Stimulated activated naive CD8-positive, alpha-beta T cell treated with anti-CD3 and anti-CD28 coated beads, Interleukin-15, amount 100 ng/mL, for 72 hours (primary cell): ENCODE data around the gene HDAC3.

Experiments
- ATAC-seq: fragments of 150-1000 bp; cut with Tn5 transposase; 2 replicates; pipeline ENCODE4 v1.10.0; 2021; ENCODE audit warnings: mild to moderate bottlenecking, moderate library complexity
- DNase-seq, 2 donors: peaks; one replicate each; pipeline ENCODE4 v3.0.0; 2021 to 2022
- H3K27ac Mint-ChIP-seq, 2 donors: one replicate each; pipeline ENCODE4 v1.8.0; 2022; ENCODE audit warnings: mild to moderate bottlenecking in 2 of 2, mixed read lengths in 2 of 2, moderate library complexity in 2 of 2
- H3K27me3 Mint-ChIP-seq: one replicate; pipeline ENCODE4 v1.8.0; 2022; ENCODE audit warnings: mixed read lengths
- H3K4me1 Mint-ChIP-seq: one replicate; pipeline ENCODE4 v1.8.0; 2022; ENCODE audit warnings: mild to moderate bottlenecking, mixed read lengths
- H3K4me3 Mint-ChIP-seq, 2 donors: one replicate each; pipeline ENCODE4 v1.8.0; 2022; ENCODE audit warnings: mild to moderate bottlenecking in 2 of 2, mixed read lengths in 2 of 2, moderate library complexity in 1 of 2
- H3K9me3 Mint-ChIP-seq, 2 donors: one replicate each; pipeline ENCODE4 v1.8.0; 2022; ENCODE audit warnings: mixed read lengths in 2 of 2

Gene HDAC3

DNA sequence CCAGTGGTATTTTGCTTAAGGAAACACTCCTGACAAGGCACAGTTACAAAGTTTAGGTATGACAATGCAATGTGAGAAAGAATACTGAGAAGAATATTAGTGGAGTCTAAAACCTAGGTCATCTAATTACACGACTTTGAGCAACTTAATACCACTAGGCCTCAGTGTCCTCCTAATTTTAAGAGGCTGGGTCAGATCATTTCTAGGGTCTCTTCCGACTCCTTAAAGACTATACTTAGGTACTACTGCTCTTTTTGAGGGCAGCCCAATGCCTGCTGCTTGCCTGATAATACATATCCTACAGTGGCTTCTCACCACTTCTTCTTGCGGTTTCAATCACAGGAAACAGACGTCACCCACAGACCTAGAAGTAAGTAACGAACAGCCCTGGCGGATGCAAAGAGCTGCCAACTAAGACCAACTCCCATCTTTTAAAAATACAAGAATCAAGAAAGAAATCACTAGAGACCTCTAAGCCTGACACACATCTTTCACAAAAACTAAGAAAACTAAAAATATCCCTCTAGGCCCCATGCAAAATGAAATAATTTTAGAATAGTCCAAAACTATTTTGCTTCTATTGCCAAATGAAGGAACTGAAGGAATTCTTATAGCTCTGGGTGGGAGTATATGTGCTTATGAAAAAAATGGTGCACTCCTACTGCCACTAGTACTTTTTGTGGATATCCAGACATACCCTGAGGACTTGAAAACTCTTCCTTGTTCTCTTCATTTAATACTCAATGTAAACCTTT lies 30.9 kb downstream of the HDAC3 start:
- Mint-ChIP-seq H3K4me3 (peak overlapping the region; percentile 56 to 67), H3K27me3 (no peaks in the 10 kb centered on the region), H3K9me3 (no peaks in the 10 kb centered on the region), H3K4me1 (peaks cover 89% of the 10 kb centered on the region), H3K27ac (peak overlapping the region; percentile 48 to 67)
- peak; percentile 99 for ATAC-seq
- DNase-seq, result peak; percentile 65 to 75

DNA sequence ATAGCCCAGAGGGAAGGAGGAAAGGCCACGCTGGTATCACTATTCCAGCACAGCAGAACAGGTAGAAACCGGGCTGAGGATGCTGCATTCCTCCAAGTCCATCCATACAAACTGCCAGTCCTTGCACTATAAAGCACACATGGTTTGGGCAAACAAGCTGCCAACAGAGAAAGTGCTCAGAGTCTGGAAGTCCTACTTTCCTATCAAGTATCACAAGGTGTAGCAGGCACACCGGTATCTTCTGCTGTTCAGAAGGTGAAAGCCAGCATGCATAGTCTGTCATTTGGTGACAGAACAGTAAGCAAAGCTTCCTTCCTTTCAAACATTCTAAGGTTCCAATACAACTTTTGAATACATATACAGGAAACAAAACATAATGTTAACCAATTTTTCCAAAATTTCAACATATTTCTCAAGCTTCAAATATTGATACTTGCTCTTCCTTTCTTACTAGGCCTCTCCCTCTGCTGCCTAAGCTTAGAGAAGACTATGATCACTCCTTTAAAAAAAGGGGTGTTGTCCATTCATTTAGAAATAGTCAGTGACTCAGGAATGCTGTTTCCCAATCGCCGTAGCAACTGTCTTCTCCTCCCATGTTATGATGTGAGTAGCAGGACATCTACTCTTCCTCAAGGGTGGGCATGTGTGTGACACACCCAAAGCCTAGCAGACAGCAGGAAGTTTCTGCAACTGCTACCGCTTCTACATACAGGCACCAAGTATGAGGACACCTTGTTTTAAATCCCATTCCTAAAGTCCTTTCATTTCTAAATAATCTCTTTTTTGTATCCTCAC lies 32.5 kb downstream of the HDAC3 start:
- no peak for ATAC-seq
- DNase-seq, result no peak
- no peaks in the 10 kb centered on the region for H3K27me3 Mint-ChIP-seq
- no peaks in the 10 kb centered on the region for H3K9me3 Mint-ChIP-seq
- H3K27ac Mint-ChIP-seq, result peak overlapping the region; percentile 75 to 91
- peaks cover 89% of the 10 kb centered on the region for H3K4me1 Mint-ChIP-seq
- peak overlapping the region; percentile 74 to 77 for H3K4me3 Mint-ChIP-seq

DNA sequence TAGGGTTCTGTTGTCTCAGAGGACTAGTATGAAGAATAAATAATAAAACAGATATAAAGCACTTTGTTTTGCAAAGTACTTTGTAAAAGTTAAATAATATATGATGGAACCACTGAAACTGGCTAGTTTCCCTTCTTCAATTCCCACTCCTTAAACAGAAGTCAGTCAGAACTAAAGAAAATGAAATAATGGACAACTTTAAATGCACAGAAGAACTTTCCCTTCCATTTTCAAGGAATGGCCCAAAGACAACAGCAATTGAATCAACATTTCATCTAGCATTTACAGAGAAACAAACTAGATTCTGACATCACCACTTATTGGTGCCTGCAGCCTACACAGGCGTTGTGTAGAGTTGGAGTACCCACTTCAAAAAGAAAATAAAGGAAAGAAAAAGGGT lies 34.0 kb downstream of the HDAC3 start:
- ATAC-seq, result no peak
- peak overlapping the region; percentile 7 to 23 for H3K4me3 Mint-ChIP-seq
- H3K9me3 Mint-ChIP-seq, result no peaks in the 10 kb centered on the region
- DNase-seq, result no peak
- H3K27ac Mint-ChIP-seq, result peak overlapping the region; percentile 12 to 72
- H3K4me1 Mint-ChIP-seq, result peaks cover 89% of the 10 kb centered on the region
- H3K27me3 Mint-ChIP-seq, result no peaks in the 10 kb centered on the region

DNA sequence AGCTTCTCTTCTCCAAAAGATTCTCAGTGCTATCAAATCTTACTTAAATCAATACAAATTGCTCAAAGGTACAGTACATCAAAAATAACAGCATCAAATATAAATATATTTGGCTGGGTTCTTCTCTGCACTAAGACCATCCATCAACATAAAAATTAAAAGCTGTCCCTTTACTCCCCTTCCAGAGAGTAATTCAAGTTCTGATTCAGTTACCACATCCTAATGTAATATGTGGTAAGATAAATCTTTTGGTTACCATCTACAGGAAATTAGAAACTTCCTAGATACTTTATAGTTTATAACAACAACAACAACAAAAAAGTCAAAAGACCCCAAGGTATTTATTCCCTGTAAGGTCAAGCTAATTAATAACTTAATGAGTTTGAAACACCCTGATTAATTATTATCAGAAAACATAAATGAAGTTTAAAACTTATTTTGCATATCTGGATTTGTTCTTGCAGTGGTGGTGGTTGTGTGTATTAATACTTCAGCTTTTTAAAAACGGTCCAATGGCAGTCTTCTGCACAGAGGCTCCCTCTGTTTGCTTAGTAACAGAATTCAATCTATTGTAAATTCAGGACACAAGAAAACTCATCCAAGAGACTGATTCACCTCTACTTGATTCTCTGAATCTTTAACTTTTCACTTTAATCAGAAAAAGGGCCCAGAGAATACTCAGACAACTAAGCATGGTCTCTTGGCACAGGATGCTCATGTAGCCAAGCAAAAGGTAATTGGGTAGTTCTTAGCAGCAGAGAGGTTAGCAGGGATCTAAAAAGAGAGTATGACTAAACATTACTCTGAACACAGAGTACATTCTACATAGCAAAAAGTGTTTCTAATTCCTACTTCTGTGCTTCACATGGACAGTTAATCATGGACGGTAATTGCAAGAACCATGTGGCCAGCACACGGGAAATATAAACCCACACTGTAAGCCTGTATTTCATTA lies 38.0 kb downstream of the HDAC3 start:
- ATAC-seq (peak; percentile 79), DNase-seq (no peak)
- Mint-ChIP-seq H3K27ac (no peak overlapping the region), H3K9me3 (no peaks in the 10 kb centered on the region), H3K4me1 (peaks cover 76% of the 10 kb centered on the region), H3K27me3 (no peaks in the 10 kb centered on the region), H3K4me3 (peak overlapping the region in 1 of 2 donors; percentile 9)

DNA sequence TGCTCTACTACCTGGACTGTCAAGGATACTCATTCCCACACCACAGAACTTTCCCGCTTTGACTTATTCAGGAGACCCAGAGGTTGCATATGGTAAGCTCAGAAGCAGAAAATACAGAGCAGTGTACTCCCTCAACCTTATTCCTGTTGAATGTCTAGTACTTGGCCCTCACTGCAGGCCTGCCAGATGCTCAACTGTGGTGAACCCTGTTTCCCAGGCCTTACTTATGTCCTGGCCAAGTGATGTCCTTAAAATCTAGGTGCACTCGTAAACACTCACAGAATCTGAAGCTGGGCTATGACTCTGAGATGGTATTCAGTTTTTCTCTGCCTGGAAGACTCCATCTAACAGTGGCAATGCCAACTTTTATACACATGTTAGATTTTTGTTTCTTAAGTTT lies 38.8 kb downstream of the HDAC3 start:
- DNase-seq (no peak), ATAC-seq (no peak)
- H3K27ac Mint-ChIP-seq, result peak overlapping the region in 1 of 2 donors; percentile 26
- no peak overlapping the region for H3K4me3 Mint-ChIP-seq
- H3K9me3 Mint-ChIP-seq, result no peaks in the 10 kb centered on the region
- peaks cover 71% of the 10 kb centered on the region for H3K4me1 Mint-ChIP-seq
- H3K27me3 Mint-ChIP-seq, result no peaks in the 10 kb centered on the region

DNA sequence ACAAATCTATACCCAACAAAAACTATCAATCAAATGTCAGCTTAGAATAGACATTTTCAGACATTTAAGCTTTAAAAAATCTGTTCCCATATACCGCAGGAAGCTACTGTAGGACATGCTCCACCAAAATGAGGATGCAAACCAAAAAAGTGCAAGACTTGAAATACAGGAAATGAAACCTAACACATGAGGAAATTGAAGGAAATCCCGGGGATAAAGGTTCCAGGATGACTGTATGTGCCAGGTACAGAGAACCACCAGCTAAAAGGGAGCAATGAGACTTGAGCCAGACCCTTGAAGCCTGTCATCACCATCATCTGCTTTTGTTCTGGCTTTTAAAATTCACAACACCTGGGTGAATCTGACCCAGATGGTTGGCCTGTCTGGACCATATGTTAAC lies 39.3 kb downstream of the HDAC3 start:
- peak; percentile 40 for ATAC-seq
- Mint-ChIP-seq H3K27ac (peak overlapping the region in 1 of 2 donors; percentile 26), H3K27me3 (no peaks in the 10 kb centered on the region), H3K4me1 (peaks cover 71% of the 10 kb centered on the region), H3K9me3 (no peaks in the 10 kb centered on the region), H3K4me3 (no peak overlapping the region)
- no peak for DNase-seq

DNA sequence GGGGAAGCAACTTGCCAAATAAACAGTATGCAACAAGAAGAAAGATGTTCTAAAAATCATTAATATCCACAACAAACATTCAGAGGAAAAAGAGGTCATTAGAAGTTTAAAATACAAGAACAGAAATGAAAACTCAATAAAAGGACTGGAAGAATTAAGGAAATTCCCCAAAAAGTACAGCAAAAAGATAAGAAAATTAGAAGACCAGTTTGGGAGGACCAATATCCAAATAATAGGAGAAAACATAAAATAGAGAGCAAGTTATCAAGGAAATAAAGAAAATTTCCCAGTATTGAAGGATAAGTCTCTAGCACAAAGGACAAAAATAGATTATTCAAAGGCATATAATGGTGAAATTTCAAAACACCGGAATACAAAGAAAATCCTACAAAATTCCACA lies 39.8 kb downstream of the HDAC3 start:
- Mint-ChIP-seq H3K4me3 (no peak overlapping the region), H3K9me3 (no peaks in the 10 kb centered on the region), H3K4me1 (peaks cover 71% of the 10 kb centered on the region), H3K27ac (peak overlapping the region in 1 of 2 donors; percentile 10), H3K27me3 (no peaks in the 10 kb centered on the region)
- ATAC-seq (no peak), DNase-seq (no peak)

DNA sequence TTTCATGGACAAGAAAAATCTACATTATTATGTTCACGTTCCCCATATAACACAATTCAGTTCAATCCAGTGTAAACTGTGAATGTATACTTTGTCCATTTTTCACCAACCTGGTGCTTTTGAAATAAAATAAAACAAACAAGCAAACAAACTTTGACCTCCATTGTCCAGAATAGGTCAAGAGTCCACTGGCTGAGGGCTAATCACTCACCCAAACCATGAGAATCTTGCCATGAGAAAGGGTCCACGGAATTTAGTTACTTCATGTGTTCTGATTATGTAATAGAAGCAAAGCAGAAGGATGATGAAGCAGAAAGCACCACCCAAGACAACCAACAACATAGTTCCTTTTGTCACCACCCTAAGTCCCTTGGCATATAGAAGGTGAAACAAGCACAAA lies 46.5 kb downstream of the HDAC3 start:
- DNase-seq (no peak), ATAC-seq (no peak)
- H3K27me3 Mint-ChIP-seq, result no peaks in the 10 kb centered on the region
- peaks cover 24% of the 10 kb centered on the region for H3K4me1 Mint-ChIP-seq
- no peaks in the 10 kb centered on the region for H3K9me3 Mint-ChIP-seq
- H3K4me3 Mint-ChIP-seq, result no peak overlapping the region
- no peak overlapping the region for H3K27ac Mint-ChIP-seq

DNA sequence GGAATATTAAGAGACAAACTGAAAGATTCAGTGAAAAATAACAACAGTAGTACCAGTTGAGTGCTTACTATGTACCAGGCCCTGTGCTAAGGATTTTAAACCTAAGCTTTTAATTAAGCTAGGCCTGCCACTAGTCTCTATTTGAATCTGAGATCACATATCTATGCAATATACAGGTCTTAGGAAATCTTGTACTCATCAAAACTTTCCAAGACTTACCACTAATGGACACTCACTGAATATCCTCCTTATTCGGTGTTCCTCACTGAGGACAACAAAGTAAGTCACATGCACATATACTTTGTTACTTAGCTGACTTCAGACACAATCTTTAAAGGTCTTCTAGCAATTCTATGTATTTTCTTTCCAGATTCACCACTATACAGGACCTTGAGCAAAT lies 50.4 kb downstream of the HDAC3 start:
- Mint-ChIP-seq H3K4me3 (no peak overlapping the region), H3K4me1 (peaks cover 4% of the 10 kb centered on the region), H3K9me3 (no peaks in the 10 kb centered on the region), H3K27me3 (no peaks in the 10 kb centered on the region), H3K27ac (no peak overlapping the region)
- DNase-seq, result no peak
- ATAC-seq, result no peak

DNA sequence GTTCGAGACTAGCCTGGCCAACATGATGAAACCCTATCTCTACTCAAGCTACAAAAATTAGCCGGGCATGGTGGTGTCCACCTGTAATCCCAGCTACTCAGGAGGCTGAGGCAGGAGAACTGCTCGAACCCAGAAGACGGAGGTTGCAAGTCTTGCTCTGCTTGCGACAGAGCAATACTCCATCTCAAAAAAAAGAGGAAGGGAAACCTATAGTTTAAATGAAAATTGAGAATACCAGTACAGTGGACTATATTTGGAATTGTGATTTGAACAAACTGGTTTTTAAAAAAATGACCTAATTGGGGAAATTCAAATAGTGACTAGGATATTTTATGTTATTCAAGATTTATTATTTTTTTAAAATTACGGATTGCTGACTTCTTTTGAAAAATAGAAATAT lies 51.1 kb downstream of the HDAC3 start:
- Mint-ChIP-seq H3K9me3 (no peaks in the 10 kb centered on the region), H3K4me1 (peaks cover 4% of the 10 kb centered on the region), H3K27me3 (no peaks in the 10 kb centered on the region), H3K27ac (no peak overlapping the region), H3K4me3 (no peak overlapping the region)
- DNase-seq, result no peak
- ATAC-seq, result no peak

DNA sequence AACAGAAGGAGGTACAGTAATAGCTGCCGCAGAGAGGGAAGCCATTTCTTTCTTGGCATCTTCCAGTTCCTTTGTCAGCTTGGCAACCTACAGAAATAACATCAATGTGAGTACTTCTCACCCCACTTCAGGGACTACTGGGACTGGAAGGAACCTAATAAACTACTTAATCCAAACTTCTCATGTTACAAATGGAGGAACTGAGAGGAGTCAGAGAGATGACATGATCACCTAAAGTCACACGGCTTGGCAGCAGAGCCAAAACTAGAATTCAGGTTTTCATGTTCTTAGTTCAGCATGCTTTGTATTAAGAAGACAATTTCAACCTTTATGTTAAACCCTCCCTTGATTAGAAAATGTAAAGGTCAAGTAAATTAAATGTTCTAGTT lies 62.5 kb downstream of the HDAC3 start:
- ATAC-seq (no peak), DNase-seq (no peak)
- Mint-ChIP-seq H3K4me1 (no peaks in the 10 kb centered on the region), H3K4me3 (no peak overlapping the region), H3K27ac (no peak overlapping the region), H3K27me3 (no peaks in the 10 kb centered on the region), H3K9me3 (no peaks in the 10 kb centered on the region)

DNA sequence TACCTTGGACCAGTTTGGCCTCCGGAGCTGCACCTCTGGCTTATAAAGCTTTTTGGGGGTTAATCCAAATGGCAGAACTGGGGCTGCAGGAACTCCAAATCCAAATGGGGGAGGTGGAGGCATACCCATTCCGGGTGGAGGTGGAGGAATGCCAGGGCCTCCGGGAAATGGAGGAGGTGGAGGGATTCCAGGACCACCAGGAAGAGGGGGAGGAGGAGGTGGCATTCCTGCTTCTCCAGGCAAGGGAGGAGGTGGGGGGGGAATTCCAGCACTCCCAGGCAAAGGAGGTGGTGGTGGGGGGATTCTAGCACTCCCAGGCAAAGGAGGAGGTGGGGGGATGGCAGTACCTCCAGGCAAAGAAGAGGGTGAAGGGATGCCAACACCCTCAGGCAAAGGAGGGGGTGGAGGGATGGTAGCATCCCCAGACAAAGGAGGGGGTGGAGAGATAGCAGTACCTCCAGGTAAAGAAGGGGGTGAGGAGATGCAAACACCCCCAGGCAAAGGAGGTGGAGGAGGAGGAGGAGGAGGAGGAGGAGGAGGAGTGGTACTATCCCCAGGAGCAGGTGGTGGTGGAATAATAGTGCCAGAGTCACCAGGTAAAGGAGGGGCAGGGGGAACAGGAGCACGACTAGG lies 63.0 kb downstream of the HDAC3 start:
- peak overlapping the region in 1 of 2 donors; percentile 19 for H3K27ac Mint-ChIP-seq
- no peaks in the 10 kb centered on the region for H3K4me1 Mint-ChIP-seq
- H3K9me3 Mint-ChIP-seq, result no peaks in the 10 kb centered on the region
- ATAC-seq (no peak), DNase-seq (no peak)
- no peaks in the 10 kb centered on the region for H3K27me3 Mint-ChIP-seq
- H3K4me3 Mint-ChIP-seq, result no peak overlapping the region
